Liver (tissue), 10 donors: ENCODE results near the gene HOXA3. TPM values are rescaled to one million over a fixed set of nuclear protein-coding genes. Genes with fewer than 3 reads are reported as not detected.

Experiments
- DNase-seq: peaks from one replicate; pipeline ENCODE4 v3.0.0-alpha.2; 2017; ENCODE audit warnings: low spot score
- H3K27ac ChIP-seq, 2 donors: one replicate each; pipeline ENCODE4 v1.7.0; 2013; ENCODE audit warnings: inconsistent platforms in 2 of 2, low read length in 2 of 2, control low read depth in 1 of 2, low read depth in 1 of 2, mild to moderate bottlenecking in 1 of 2
- H3K27me3 ChIP-seq, 4 donors: one replicate each; pipeline versions ENCODE4 v1.6.1 to v1.7.0; 2013; ENCODE audit warnings: low read length in 3 of 4, inconsistent platforms in 1 of 4, mild to moderate bottlenecking in 1 of 4, moderate library complexity in 1 of 4; ENCODE audit not compliant: control insufficient read depth in 4 of 4, insufficient read depth in 4 of 4
- H3K36me3 ChIP-seq, 4 donors: one replicate each; pipeline versions ENCODE4 v1.6.1 to v1.7.0; 2013; ENCODE audit warnings: low read length in 3 of 4, mild to moderate bottlenecking in 3 of 4, low read depth in 1 of 4, moderate library complexity in 1 of 4; ENCODE audit not compliant: control insufficient read depth in 4 of 4, insufficient read depth in 3 of 4
- H3K4me1 ChIP-seq, 4 donors: one replicate each; pipeline versions ENCODE4 v1.6.1 to v1.7.0; 2013; ENCODE audit warnings: low read length in 3 of 4, mild to moderate bottlenecking in 3 of 4, moderate library complexity in 1 of 4; ENCODE audit not compliant: control insufficient read depth in 4 of 4, insufficient read depth in 4 of 4
- H3K4me3 ChIP-seq, 3 donors: one replicate each; pipeline versions ENCODE4 v1.6.1 to v1.7.0; 2013; ENCODE audit warnings: low read length in 3 of 3, control low read depth in 1 of 3, low read depth in 1 of 3, mild to moderate bottlenecking in 1 of 3
- H3K9ac ChIP-seq, 2 donors: one replicate each; pipeline ENCODE4 v1.7.0; 2013; ENCODE audit warnings: low read length in 2 of 2, mild to moderate bottlenecking in 2 of 2, moderate library complexity in 2 of 2, control low read depth in 1 of 2, low read depth in 1 of 2
- H3K9me3 ChIP-seq, 4 donors: one replicate each; pipeline versions ENCODE4 v1.6.1 to v1.7.0; 2013; ENCODE audit warnings: low read length in 3 of 4; ENCODE audit not compliant: control insufficient read depth in 4 of 4
- CTCF ChIP-seq: fragments of 150-350 bp; IDR thresholded peaks from 2 replicates; pipeline ENCODE4 v1.5.1; 2017; ENCODE audit warnings: improper control_type of control experiment, low read depth, low read length; ENCODE audit not compliant: missing input control
- EGR1 ChIP-seq, 2 donors: IDR thresholded peaks; 2 replicates each; pipeline ENCODE4 v1.6.1; 2016 to 2018; ENCODE audit warnings: antibody characterized with exemption in 2 of 2, low read depth in 2 of 2
- FOXA1 ChIP-seq: IDR thresholded peaks from 2 replicates; pipeline ENCODE4 v1.6.1; 2016; ENCODE audit warnings: antibody characterized with exemption
- FOXA2 ChIP-seq: IDR thresholded peaks from 2 replicates; pipeline ENCODE4 v1.6.1; 2016; ENCODE audit warnings: antibody characterized with exemption
- GABPA ChIP-seq, 2 donors: IDR thresholded peaks in 1 of 2; conservative IDR thresholded peaks in 1 of 2; 2 replicates each; pipeline ENCODE4 v1.6.1; 2016; ENCODE audit warnings: antibody characterized with exemption in 2 of 2, mild to moderate bottlenecking in 1 of 2, moderate library complexity in 1 of 2
- HNF4A ChIP-seq, 2 donors: conservative IDR thresholded peaks; 2 replicates each; pipeline ENCODE4 v1.6.1; 2016; ENCODE audit warnings: antibody characterized with exemption in 2 of 2, mild to moderate bottlenecking in 2 of 2
- HNF4G ChIP-seq: IDR thresholded peaks from 2 replicates; pipeline ENCODE4 v1.6.1; 2016; ENCODE audit warnings: antibody characterized with exemption
- JUND ChIP-seq, 2 donors: IDR thresholded peaks; 2 replicates each; pipeline ENCODE4 v1.6.1; 2016; ENCODE audit warnings: antibody characterized with exemption in 2 of 2
- MAX ChIP-seq: IDR thresholded peaks from 2 replicates; pipeline ENCODE4 v1.6.1; 2016; ENCODE audit warnings: antibody characterized with exemption
- NR2F2 ChIP-seq: IDR thresholded peaks from 2 replicates; pipeline ENCODE4 v1.6.1; 2016; ENCODE audit warnings: antibody characterized with exemption
- RAD21 ChIP-seq, 2 donors: IDR thresholded peaks; 2 replicates each; pipeline ENCODE4 v1.6.1; 2016; ENCODE audit warnings: antibody characterized with exemption in 2 of 2, mild to moderate bottlenecking in 2 of 2
- REST ChIP-seq: IDR thresholded peaks from 2 replicates; pipeline ENCODE4 v1.6.1; 2016; ENCODE audit warnings: antibody characterized with exemption, mild to moderate bottlenecking
- RXRA ChIP-seq, 2 donors: IDR thresholded peaks; 2 replicates each; pipeline ENCODE4 v1.6.1; 2017 to 2018; ENCODE audit warnings: antibody characterized with exemption in 2 of 2, mild to moderate bottlenecking in 1 of 2
- TAF1 ChIP-seq: conservative IDR thresholded peaks from 2 replicates; pipeline ENCODE4 v1.6.1; 2016; ENCODE audit warnings: antibody characterized with exemption, mild to moderate bottlenecking
- YY1 ChIP-seq: IDR thresholded peaks from 2 replicates; pipeline ENCODE4 v1.6.1; 2016; ENCODE audit warnings: antibody characterized with exemption, mild to moderate bottlenecking
- ZBTB33 ChIP-seq: IDR thresholded peaks from 2 replicates; pipeline ENCODE4 v1.6.1; 2016; ENCODE audit warnings: antibody characterized with exemption
- WGBS: extraction: QIAGEN DNeasy Blood & Tissue Kit; methylation state at CpG from one replicate; pipeline ENCODE4 v1.1.7; 2013; 5-methylcytosine and 5-hydroxymethylcytosine counted together
- polyA plus RNA-seq, 2 donors: library from polyadenylated mRNA; stranded (reverse) in 1 of 2; unstranded in 1 of 2; fragments of 200-250 nt in 1 of 2; fragments of >200 nt in 1 of 2; fragmentation: Nextera tagmentation in 1 of 2; extraction: Ambion mirVana in 1 of 2; gene quantifications; one replicate each; pipeline versions ENCODE4 v1.2.1 to v1.2.3, GENCODE V29; 2013 to 2015
- small RNA-seq: library from RNA; depleted of rRNA; stranded (forward); fragments of <200 nt; gene quantifications from one replicate; pipeline ENCODE3, GENCODE V24; 2014
- total RNA-seq, 2 donors: library from RNA; depleted of rRNA; stranded (reverse); fragments of >200 nt; gene quantifications; one replicate each; pipeline ENCODE4 v1.2.3, GENCODE V29; 2014
- donor health status: healthy.
- donor health status: healthy.
- donor health status: healthy.
- donor health status: healthy.
- donor health status: healthy.

Gene HOXA3
- total and polyA plus RNA-seq, 4 donors, result 0.11 to 0.28 (median 0.20) TPM

GRCh38 chr7:27062946-27063345 is 89.4 kb downstream of the HOXA3 start:
- TF ChIP-seq RAD21 (IDR thresholded peaks at IDR 0.05) (no peak), GABPA (IDR thresholded peaks at IDR 0.05 in 1 of 2, conservative IDR thresholded peaks at IDR 0.05 in 1 of 2) (no peak), REST (no peak), RXRA (IDR thresholded peaks at IDR 0.05) (no peak), FOXA1 (no peak), NR2F2 (no peak), EGR1 (IDR thresholded peaks at IDR 0.05; ENCODE audit: low read depth in 2 of 2) (no peak), JUND (IDR thresholded peaks at IDR 0.05) (no peak), HNF4G (no peak), TAF1 (no peak), FOXA2 (no peak), CTCF (no peak), ZBTB33 (no peak), MAX (no peak), YY1 (no peak), HNF4A (conservative IDR thresholded peaks at IDR 0.05) (no peak)
- no peak overlapping the region for H3K9ac ChIP-seq
- H3K27ac ChIP-seq, result no peak overlapping the region
- H3K4me1 ChIP-seq, result no peaks in the 10 kb centered on the region
- no peak overlapping the region for H3K4me3 ChIP-seq
- no peaks in the 10 kb centered on the region for H3K9me3 ChIP-seq
- DNase-seq, result no peak
- no peaks in the 10 kb centered on the region for H3K27me3 ChIP-seq
- WGBS, result 90% methylated on average over 4 of the region's 4 CpGs
- H3K36me3 ChIP-seq, result no peaks in the 10 kb centered on the region

Small RNA genes within 50 kb of the gene (small RNA-seq; reads per million reads assigned to genes)
- gene AC004080.5, result not detected
- gene RF01977, result not detected
- gene RF02140, result not detected
- not detected for gene RF02141

Other genes with a start within 250 kb of the HOXA3 start
- gene HOXA1, start 56.6 kb downstream of the HOXA3 start, total RNA-seq, result under 1 TPM; 0.08 to 0.28 TPM
- under 1 TPM; 0.17 to 0.25 TPM for gene HOXA1, start 56.6 kb downstream of the HOXA3 start, polyA plus RNA-seq
- gene HOXA2, start 49.9 kb downstream of the HOXA3 start, total RNA-seq, result under 1 TPM; 0.05 to 0.08 TPM
- gene HOXA2, start 49.9 kb downstream of the HOXA3 start, polyA plus RNA-seq, result under 1 TPM; 0.08 to 0.13 TPM
- under 1 TPM; 0.17 to 0.28 TPM for gene HOXA4, start 21.8 kb downstream of the HOXA3 start, total RNA-seq
- gene HOXA4, start 21.8 kb downstream of the HOXA3 start, polyA plus RNA-seq, result 1 to 10 TPM in 1 of 2 donors, under 1 TPM in 1; 0.32 to 1.1 TPM
- gene HOXA5, start 8.9 kb downstream of the HOXA3 start, total RNA-seq, result 1 to 10 TPM in 1 of 2 donors, under 1 TPM in 1; 0.42 to 2.1 TPM
- gene HOXA5, start 8.9 kb downstream of the HOXA3 start, polyA plus RNA-seq, result under 1 TPM; 0.40 to 0.90 TPM
- gene HOXA6, start 4.8 kb downstream of the HOXA3 start, total RNA-seq, result under 1 TPM in 1 of 2 donors, not detected in 1; 0.23 TPM
- not detected for gene HOXA6, start 4.8 kb downstream of the HOXA3 start, polyA plus RNA-seq
- gene HOXA7, start 4.1 kb upstream of the HOXA3 start, total RNA-seq, result under 1 TPM; under 0.01 to 0.05 TPM
- gene HOXA7, start 4.1 kb upstream of the HOXA3 start, polyA plus RNA-seq, result not detected
- gene HOXA9, start 13.0 kb upstream of the HOXA3 start, total RNA-seq, result under 1 TPM in 1 of 2 donors, not detected in 1; 0.70 TPM
- gene HOXA9, start 13.0 kb upstream of the HOXA3 start, polyA plus RNA-seq, result under 1 TPM in 1 of 2 donors, not detected in 1; 0.02 TPM
- under 1 TPM; 0.08 to 0.70 TPM for gene HOXA10, start 21.7 kb upstream of the HOXA3 start, total RNA-seq
- gene HOXA10, start 21.7 kb upstream of the HOXA3 start, polyA plus RNA-seq, result under 1 TPM; 0.03 to 0.17 TPM
- gene HOXA11, start 32.6 kb upstream of the HOXA3 start, total RNA-seq, result not detected
- not detected for gene HOXA11, start 32.6 kb upstream of the HOXA3 start, polyA plus RNA-seq
- gene HOXA13, start 47.5 kb upstream of the HOXA3 start, total RNA-seq, result not detected
- gene HOXA13, start 47.5 kb upstream of the HOXA3 start, polyA plus RNA-seq, result under 1 TPM in 1 of 2 donors, not detected in 1; 0.02 TPM
- not detected for gene EVX1, start 90.2 kb upstream of the HOXA3 start, total RNA-seq
- gene EVX1, start 90.2 kb upstream of the HOXA3 start, polyA plus RNA-seq, result not detected